Suppressor macrophage (primary cell): ENCODE data around the gene ADCY9.
"Not testable (repeated sequence)": the region's sequence is repeated elsewhere in the genome, so short reads cannot be mapped to it uniquely, and the experiment has no call there.

Source experiments
- DNase-seq, 4 experiments: peaks; one replicate each; pipeline ENCODE4 v3.0.0-alpha.2; 2020 to 2022

Gene ADCY9

DNA sequence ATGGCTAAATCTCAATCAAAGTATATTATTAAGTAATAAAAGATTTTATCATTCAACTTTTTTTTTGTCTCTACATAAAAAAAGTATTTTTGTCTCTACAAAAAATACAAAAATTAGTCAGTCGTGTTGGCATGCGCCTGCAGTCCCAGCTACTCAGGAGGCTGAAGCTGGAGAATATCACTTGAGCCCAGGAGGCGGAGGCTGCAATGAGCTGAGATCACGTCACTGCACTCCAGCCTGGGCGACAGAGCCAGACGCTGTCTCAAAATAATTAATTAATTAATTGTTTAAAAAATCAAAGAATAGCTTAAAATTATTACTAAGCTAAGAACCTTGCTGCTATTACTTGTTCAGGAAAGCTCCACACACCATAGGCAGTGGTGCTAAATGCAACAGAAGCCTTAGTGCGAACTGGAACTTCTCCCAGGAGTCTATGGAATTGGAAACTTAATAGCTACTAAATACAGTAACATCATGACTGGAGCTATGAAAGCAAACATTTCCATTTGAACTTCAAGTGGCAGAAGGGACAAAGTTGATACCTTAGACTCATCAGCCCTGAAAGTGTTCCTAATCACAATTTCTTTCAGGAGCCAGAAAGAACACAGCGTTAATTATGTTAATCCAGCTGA, 22.6 kb downstream of the ADCY9 start:
- no peak for DNase-seq

DNA sequence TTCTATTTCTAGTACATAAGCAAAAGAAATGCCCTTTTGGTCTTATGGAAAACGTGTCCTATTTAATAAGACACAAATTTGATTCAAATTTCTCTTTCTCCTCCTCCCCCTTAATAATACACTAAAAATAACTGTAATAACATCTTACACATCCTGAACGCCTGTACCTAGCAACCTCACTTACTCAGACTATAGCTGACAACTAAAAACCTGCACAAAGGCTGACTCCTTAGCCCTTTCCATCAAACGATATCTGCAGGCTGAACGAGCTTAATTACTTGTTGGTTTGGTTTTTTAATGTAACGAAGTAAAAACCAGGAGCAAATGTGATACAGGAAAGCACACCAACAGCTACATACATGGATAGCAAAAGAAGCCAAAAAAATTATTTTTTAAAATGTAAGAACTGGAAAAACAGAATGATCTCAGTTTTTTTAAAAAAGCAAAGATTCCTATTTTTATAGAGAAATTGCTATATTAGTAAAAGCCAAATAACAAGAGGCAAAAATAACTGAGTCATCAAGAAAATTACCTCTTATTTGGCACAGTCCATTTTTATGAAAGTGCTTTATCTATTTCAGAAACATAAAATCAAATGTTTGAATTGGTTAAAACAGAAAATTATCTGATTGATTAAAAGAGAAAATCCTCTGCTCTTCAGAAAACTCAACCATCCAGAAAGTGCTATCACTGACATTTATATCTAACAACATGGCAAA, 23.5 kb downstream of the ADCY9 start:
- DNase-seq, result no peak

DNA sequence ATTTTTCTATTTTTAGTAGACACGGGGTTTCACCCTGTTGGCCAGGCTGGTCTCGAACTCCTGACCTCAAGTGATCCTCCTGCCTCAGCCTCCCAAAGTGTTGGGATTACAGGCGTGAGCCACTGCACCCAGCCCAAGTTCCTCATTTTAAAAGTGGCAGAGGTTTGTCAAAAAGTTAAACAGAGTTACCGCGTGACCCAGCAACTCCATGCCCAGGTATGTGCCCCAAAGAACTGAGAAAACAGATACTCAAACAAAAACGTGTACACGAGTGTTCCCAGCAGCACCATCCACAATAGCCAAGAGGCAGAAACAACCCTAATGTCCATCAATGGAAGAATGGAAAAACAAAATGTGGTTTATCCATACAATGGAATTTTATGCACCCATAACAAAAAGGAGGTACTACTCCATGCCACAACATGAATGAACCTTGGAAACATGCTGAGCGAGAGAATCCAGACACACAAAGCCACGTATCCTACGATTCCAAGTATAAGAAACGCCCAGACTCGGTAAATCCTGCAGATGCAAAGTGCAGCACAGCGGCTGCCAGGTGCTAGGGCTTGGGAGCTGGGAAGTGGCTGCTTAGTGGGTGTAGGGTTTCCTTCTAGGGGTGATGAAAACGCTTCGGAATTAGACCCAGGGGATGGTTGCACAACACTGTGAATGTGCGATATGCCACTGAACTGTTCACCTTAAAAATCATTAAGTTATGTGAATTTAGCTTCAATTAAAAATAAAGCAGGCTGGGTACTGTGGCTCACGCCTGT, 24.8 kb downstream of the ADCY9 start:
- DNase-seq, result no peak

DNA sequence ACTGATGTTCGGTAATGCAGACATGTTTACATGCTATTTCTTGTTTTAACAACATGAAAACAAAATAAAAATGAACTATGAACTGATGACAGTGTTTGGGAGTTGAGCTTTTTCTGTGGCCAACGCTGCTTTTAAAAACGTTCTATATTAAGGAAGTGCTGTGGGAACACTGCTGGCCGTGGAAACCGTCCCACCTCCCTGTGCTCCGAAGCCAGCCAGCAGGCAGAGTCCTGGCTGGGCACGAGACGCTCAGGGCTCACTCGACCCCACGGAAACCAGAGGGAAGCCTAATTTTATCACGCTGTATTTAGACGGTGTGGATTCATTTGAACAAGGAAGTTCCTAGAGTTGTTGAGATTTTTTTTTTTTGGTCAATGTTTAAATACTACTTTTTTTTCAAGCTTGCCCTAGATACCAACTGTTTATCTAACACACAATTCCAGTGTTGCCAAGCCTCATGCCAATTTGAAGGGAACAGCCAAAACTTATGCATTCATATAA, 25.8 kb downstream of the ADCY9 start:
- peak; percentile 60 to 79 (median 76) for DNase-seq

DNA sequence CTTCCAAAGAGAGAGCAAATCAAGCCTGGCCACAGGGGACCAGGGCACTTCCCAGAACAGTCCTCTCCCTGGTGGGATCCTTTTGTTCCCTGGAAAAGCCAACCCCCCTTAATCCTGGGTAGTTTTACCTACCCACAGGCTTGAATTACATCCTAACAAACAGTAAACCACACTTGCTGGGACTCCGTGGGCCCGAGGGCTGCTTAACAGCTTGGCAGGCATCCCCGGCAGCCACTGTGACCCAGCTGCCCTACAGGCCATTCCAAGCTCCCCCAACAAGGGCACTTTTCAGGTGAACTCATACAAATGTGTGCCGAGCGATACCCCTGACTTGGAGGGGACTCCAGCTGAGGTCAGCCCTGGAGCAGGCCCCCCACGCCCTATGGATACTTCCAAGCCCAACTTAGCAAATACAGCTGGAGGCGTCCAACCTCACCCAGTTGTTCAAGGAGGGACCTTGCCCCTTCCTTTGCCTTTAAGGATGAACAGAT, 26.4 kb downstream of the ADCY9 start:
- DNase-seq, result no peak

DNA sequence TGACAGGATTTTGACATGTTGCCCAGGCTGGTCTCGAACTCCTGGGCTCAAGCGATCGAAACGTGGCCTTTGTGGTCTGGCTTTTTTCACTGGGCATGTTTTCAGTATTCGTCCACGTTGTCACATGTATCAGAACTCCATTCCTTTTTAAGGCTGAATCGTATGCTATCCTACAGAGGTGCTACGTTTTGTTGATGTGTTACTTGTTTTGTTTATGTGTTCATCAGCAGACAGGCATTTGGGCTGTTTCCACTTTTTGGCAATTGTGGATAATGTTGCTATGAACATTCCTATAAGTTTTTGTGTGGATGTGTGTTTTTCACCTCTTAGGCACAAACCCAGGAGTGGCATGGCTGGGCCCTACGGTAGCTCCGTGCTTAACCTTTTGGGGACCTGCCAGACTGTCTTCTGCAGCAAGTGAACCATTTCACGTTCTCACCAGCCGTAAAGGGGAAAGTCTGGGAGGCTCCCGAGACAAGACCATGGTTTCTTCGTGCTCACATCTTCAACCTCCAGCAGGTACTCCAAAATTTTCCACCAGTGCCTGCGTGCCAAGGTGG, 26.9 kb downstream of the ADCY9 start:
- no peak for DNase-seq

DNA sequence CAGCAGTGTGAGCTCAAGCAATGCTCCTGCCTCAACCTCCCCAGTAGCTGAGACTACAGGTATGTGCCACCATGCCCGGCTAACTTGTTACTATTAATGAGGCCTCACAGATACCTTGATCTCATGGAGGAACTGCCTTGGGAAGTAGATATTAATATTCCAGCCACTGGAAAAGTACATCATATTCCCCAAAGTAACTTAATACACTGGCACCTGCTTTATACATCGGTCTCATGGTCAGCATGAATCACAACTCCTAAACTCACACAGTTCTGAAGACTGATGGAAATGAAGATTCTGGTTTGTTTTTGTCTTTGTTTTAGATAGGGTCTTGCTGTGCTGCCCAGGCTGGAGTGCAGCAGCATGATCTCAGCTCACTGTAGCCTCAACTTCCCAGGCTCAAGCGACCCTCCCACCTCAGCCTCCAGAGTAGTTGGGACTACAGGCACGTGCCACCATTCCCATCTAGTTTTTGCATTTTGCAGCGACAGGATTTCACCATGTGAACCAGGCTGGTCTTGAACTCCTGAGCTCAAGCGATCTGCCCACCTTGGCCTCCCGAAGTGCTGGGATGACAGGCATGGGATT, 28.2 kb downstream of the ADCY9 start:
- DNase-seq, result no peak

DNA sequence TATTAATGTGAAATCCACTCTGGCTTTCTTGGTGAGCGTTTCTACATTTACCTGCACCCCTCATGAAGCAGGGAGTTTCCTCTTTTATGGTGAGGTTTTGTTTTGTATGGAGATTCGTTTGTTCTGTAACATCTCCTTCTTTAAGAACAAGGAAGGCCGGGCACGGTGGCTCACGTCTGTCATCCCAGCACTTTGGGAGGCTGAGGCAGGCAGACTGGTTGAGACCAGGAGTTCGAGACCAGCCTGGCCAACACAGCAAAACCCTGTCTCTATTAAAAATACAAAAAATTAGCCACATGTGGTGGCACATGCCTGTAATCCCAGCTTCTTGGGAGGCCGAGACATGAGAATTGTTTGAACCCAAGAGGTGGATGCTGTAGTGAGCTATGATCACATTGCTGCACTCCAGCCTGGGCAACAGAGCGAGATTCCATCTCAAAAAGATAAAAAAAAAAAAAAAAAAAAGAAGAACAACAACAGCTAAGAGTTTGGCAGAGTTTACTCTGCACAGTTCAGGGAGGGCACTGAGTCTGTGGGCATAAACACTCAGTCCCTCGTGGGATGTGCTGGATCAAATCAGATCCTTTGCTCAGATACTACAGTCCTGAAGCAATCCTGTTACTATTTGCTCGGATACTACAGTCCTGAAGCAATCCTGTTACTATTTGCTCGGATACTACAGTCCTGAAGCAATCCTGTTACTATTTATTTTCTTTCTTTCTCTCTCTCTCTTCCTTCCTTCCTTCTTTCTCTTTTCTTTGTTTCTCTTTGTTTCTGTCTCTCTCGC, 28.9 kb downstream of the ADCY9 start:
- no peak for DNase-seq

DNA sequence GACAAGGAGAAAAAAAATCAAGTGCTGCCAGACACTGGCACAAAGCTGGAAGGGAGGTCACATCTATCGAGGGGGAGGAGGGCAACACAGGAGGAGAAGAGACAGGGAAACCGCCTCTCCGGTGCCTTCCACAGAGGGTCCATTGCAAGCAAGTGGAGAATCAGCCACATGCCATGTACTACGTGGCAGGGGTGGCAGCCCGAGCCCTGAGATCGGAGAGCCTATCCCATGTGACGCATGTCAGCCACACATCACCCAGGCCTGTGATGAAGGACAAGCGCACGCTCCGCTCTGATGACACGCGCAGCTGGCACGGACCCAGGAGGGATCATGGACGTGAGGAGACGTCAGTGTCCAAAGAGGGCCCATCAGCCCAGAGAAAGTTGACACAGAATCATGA, 30.1 kb downstream of the ADCY9 start:
- DNase-seq, result no peak

DNA sequence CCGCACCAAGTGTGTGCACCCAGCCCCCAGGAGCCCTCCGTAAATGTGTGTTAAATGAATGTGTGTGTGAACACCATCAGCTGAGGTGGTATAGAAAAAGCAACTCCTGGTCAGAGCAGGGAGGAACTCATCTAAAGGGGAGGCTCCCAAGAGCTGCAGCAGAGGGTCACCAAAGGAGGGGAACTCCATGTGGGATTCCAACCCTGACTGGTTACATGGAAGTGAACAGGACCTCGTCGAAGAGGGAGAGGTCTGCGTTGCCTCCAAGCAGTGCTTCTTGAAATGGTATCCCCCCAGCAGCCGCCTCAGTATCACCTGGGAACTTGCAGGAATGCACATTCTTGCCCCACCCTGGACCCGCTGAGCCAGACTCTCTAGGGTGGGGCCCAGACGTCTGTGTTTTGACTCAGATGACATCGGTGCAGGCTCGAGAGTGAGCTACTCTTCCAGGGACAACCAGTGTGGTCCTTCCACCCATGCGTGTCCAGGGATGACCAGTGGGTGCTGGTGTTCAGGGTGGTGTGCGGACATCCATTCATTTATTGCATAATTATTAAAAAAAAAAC, 30.8 kb downstream of the ADCY9 start:
- DNase-seq, result no peak

DNA sequence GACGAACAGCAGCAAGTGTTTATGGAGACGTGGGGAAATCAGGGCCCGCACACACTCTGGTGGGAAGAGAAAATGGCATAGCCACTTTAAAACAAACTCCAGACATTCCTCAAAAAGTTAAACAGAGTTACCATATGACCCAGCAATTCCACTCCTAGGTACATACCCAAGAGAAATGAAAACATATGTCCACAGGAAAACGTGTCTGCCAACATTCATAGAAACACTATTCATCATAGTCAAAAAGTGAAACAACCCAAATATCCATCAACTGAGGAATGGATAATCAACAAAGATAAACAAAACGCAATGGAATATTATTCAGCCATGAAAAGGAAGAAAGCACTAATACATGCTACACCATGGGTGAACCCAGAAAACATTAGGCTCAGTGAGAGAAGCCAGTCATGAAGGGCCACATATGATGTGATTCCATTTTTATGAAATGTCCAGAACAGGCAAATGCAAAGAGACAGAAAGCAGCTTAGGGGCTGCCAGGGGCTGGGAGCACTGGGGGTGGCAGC, 32.8 kb downstream of the ADCY9 start:
- DNase-seq, result no peak

DNA sequence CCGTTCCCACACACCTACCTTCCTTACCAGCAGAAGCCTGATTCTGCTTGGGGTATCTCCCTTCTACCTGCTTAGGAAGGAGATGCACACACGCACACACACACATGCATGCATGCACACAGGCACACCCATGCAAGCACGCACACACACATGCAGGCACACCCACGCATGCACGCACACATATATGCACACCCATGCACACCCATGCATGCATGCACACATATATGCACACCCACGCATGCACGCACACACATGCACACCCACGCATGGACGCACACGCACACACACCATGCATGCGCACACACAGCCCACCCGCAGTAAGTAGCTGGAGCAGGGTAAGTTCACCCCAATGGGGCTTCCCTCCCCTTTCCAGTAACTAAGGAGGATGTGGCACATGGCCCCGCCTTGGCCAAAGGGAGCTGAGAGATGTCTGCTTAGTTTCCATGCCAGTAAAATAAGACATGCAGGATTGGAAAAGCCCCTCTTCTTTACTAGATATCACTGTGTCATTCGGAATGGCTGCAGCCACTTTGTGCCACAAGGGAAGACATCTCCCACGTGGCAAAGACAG, 33.7 kb downstream of the ADCY9 start:
- DNase-seq, result no peak

DNA sequence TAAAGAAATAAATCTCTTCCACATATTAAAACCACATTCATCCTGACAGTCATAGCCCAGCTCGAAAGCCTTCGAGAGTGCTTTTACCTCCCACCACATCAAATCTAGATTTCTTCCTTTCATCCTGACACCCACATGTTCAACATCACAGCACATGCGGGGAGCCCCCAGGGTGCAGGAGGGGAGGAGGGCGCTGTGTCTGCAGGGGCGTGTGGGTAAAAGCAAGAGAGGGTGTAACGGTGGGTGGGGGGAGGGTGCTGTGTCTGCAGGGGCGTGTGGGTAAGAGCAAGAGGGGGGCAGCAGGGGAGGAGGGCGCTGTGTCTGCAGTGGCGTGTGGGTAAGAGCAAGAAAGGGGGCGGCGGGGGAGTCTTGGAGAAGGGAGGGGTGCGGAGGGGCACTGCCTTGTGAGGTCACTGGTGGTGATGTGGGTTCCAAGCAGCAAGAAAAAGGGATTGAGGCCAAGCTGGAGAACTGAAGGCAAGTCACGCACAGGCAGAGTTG, 34.7 kb downstream of the ADCY9 start:
- DNase-seq, result no peak

DNA sequence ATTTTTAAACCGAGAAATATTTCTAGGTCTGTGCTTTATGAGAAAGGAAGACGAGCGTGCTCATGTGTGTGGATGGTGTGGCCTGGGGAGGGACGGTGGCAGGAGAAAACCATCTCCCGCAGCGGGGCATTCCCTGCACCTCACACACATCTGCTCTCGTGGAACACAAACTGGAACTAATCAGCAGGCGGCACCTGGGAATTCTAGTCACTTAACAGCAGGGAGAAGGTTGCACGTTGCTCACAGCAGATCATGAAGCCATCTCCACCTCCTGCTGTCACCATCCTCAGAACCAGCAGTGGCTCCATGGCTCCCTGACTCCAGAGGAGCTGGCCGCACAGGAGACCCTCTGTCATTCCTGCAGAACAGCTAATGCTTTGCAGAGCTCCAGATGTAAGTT, 35.2 kb downstream of the ADCY9 start:
- DNase-seq, result no peak

DNA sequence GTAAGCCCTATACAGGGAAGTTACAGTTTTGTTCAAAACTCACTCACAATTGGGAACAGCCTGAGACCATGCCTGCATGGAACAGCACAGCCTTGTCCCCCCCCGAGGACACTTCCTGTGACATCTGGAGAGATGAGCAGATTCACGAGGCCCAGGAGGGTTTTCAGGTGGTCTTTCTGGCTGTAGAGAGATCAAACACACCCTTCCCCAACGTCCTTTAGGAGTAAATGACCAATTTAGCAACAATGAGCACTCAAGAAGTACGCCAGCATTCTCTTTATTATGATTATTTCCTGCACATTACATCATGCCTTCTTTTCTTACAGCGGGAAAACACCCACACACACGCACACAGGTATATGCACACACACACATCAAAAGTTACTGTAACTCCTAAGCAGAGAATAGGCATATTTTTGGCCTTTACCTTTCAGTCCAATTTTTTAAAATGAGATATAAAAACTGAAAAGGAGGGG, 39.0 kb downstream of the ADCY9 start:
- no peak for DNase-seq

DNA sequence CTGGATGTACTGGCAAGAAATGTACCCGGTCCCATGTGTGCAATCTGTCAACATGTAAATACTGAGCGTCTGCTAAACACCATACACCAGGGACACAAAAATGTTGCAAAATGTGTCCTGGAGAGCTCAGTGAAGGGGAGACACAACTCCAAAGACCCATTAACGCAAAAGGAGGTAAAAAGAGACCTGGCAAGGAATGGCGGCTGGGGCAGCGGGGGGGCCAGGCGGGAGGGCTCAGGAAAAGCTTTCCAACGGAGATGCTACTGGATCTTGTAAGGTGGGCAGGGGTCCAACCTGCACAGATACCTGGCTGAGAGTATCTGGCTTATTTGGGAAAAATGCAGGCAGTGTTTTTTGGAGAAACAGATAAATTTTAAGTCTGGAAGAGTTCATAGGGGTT, 40.7 kb downstream of the ADCY9 start:
- DNase-seq, result no peak

DNA sequence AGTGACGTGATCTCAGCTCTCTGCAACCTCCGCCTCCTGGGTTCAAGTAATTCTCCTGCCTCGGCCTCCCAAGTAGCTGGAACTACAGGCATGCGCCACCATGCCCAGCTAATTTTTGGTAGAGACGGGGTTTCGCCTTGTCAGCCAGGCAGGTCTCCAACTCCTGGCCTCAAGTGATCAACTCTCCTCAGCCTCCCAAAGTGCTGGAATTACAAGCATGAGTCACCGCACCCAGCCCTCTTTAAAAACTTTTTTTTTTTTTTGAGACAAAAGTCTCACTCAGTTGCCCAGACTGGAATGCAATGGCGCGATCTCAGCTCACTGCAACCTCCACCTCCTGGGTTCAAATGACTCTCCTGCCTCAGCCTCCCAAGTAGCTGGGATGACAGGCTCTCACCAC, 43.1 kb downstream of the ADCY9 start:
- not testable (repeated sequence) for DNase-seq

DNA sequence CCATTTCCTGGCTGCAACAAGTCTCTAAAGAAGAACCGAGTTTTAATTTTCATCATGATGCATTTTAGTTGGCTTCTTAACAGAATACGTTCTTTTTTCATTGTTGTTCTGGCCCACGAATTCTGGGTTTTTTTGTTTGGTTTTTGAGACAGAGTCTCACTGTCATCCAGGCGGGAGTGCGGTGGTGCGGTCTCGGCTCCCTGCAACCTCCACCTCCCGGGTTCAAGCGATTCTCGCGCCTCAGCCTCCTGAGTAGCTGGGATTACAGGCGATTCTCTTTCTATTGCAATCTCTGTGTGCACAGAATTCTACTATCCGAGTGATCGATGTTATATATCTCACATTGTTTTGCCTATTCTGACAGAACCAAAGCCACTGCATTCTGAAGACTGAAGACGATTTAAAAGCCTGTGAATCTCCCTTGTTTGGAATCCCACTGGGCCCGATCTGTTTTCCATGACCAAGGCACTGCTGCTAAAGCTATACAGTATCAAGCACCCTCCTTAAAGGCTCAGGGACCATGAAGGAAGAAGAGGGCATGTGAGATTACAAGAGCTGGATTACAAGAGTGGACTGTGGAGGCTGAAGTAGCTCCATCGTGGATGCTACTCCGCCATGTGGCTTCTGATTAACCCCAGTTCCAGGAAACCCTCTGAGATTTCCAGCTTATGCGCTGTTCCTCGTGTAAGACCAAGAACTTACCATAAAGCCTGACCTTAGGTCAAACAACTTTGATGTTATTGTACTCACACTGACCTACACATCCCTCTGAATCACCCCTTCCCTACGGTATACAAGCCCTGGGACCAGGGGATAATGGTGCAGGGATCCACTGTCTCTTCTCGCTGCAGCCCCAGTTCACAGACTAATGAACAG, 44.3 kb downstream of the ADCY9 start:
- no peak for DNase-seq

DNA sequence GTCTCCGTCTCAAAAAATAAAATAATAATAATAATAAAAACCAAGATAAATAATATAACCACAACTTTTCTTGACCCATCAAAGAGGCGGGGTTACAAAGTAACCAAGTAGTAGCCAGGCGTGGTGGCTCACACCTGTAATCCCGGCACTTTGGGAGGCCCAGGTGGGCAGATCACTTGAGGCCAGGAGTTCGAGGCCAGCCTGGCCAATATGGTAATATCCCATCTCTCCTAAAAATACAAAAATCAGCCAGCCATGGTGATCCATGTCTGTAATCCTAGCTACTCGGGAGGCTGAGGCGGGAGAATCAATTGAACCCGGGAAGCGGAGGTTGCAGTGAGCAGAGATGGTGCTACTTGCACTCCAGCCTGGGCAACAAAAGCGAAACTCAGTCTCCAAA, 45.3 kb downstream of the ADCY9 start:
- DNase-seq, result no peak
